ENCODE data around the gene STAT5B. TPM values are rescaled to one million over a fixed set of nuclear protein-coding genes. Genes with fewer than 3 reads are reported as not detected.

The STAT5B gene
- total RNA-seq, 1 experiment from 2014 or later = 7.1 TPM

GRCh38 chr17:42325026-42325425 is 48.8 kb upstream of the STAT5B start:
- intact Hi-C loops (cut with micrococcal nuclease) = no loop called here
- CTCF ChIA-PET = interaction anchor here (0.8 to 5.9 kb wide), 6 partner anchors 63 to 203 kb away, joined by 3 to 33 read pairs (median 6); partner anchors contain the start of gene STAT3
- no peak for TF ChIP-seq TCF7L2 (IDR thresholded peaks at IDR 0.05; ENCODE audit: borderline replicate concordance, extremely low read depth, insufficient read depth, insufficient read length)
- TF ChIP-seq ELF1 (IDR thresholded peaks at IDR 0.05; ENCODE audit: borderline replicate concordance, low read depth) = no peak
- TF ChIP-seq ATF3 (IDR thresholded peaks at IDR 0.05) = no peak
- TF ChIP-seq ZBTB33 (IDR thresholded peaks at IDR 0.05; ENCODE audit: extremely low read depth, insufficient replicate concordance, low read length) = no peak
- TF ChIP-seq POLR2AphosphoS5 (IDR thresholded peaks at IDR 0.05; ENCODE audit: low read depth, low read length) = peak; percentile 45; the same call in 1 of the 2 replicates
- TF ChIP-seq EZH2phosphoT487 (IDR thresholded peaks at IDR 0.05; ENCODE audit: borderline replicate concordance) = no peak
- peak; percentile 84; the same call in 1 of the 2 replicates for TF ChIP-seq CBX3 (IDR thresholded peaks at IDR 0.05; ENCODE audit: low read depth)
- TF ChIP-seq FOSL1 (IDR thresholded peaks at IDR 0.05; ENCODE audit: low read depth) = peak; percentile 90
- TF ChIP-seq ZFX (IDR thresholded peaks at IDR 0.05) = no peak
- 0 out of 2 replicates have a peak, but pooled peaks have one; percentile 20 for TF ChIP-seq EGR1 (IDR thresholded peaks at IDR 0.05; ENCODE audit: low read depth)
- TF ChIP-seq REST (IDR thresholded peaks at IDR 0.05; ENCODE audit: low read depth) = no peak
- TF ChIP-seq EZH2 (IDR thresholded peaks at IDR 0.05) = no peak
- peak; percentile 70 for TF ChIP-seq MAX (IDR thresholded peaks at IDR 0.05)
- no peak for TF ChIP-seq ZNF274 (IDR thresholded peaks at IDR 0.05; ENCODE audit: low read depth, low read length)
- TF ChIP-seq JUND (IDR thresholded peaks at IDR 0.05) = peak; percentile 93
- no peak for TF ChIP-seq POLR2A (IDR thresholded peaks at IDR 0.05; ENCODE audit: borderline replicate concordance, extremely low read depth, insufficient read depth, insufficient read length)
- no peak for TF ChIP-seq YY1 (IDR thresholded peaks at IDR 0.05; ENCODE audit: extremely low read depth, insufficient replicate concordance, low read depth, low read length)
- TF ChIP-seq SRF (IDR thresholded peaks at IDR 0.05; ENCODE audit: low read depth) = no peak
- TF ChIP-seq CEBPB (IDR thresholded peaks at IDR 0.05; ENCODE audit: low read depth) = no peak
- TF ChIP-seq SP1 (IDR thresholded peaks at IDR 0.05; ENCODE audit: low read depth) = peak; percentile 81

More at GRCh38 chr17:42325026-42325425, 48.8 kb upstream of the STAT5B start:
- Histone ChIP-seq H4K20me1 (ENCODE audit: insufficient read depth) (no peaks in the 10 kb centered on the region), H3K79me2 (ENCODE audit: insufficient read depth, low read length) (no peaks in the 10 kb centered on the region), H3K9me3 (ENCODE audit: control insufficient read depth in 1 of 2, insufficient read depth in 1 of 2, low read depth in 1 of 2, low read length in 2 of 2) (no peaks in the 10 kb centered on the region), H3K4me3 (replicated peaks in 1 of 2; ENCODE audit: low read depth in 1 of 2, low read length in 2 of 2) (0 out of 4 replicates have a peak overlapping the region, but pooled peaks of 1 of the 2 experiments have one; percentile 0), H3K4me1 (ENCODE audit: control insufficient read depth in 1 of 2, insufficient read depth in 2 of 2, low read length in 2 of 2) (peaks cover 18 to 49% of the 10 kb centered on the region in 2 experiments), H3K27ac (ENCODE audit: low read depth, low read length) (peak overlapping the region; percentile 70; the same call in 1 of the 2 replicates), H3K9me2 (ENCODE audit: insufficient read depth) (no peaks in the 10 kb centered on the region), H3K36me3 (ENCODE audit: control insufficient read depth in 1 of 2, insufficient read depth in 2 of 2, low read length in 2 of 2) (peaks cover 11 to 17% of the 10 kb centered on the region in 2 experiments; a peak in 3 of 4 replicates), H3K9ac (ENCODE audit: low read length) (peak overlapping the region; percentile 34), H2AFZ (ENCODE audit: low read depth, low read length, poor library complexity, severe bottlenecking) (no peak overlapping the region), H3K4me2 (ENCODE audit: low read length) (peak overlapping the region; percentile 54), H3K27me3 (ENCODE audit: insufficient read depth, low read length) (no peaks in the 10 kb centered on the region)
- BruUV-seq (replicated peaks) = no TSS peak
- RAD21 ChIA-PET (ENCODE audit: low non-redundant PET in 1 of 2, low total read pairs in 2 of 2, uncharacterized antibody in 2 of 2, unreplicated experiment in 2 of 2) = interaction anchor here (1.2 to 2.1 kb wide), 2 partner anchors 78 to 81 kb away, joined by 4 to 6 read pairs; no protein-coding TSS in a partner anchor
- POLR2A ChIA-PET = interaction anchor here (0.6 to 1.7 kb wide), 3 partner anchors 98 to 309 kb away, joined by 3 to 4 read pairs (median 4); partner anchors contain the start of gene CAVIN1
- DNase-seq (ENCODE audit: low read depth, low spot score) = peak; percentile 81
- peak; percentile 82 for ATAC-seq

Measured in HCT116 (cell line).